Uterus (tissue), 4 donors: ENCODE results near the gene MGARP. TPM values are rescaled to one million over a fixed set of nuclear protein-coding genes. Genes with fewer than 3 reads are reported as not detected.

ENCODE experiments used
- DNase-seq, 2 donors: peaks; one replicate each; pipeline ENCODE4 v3.0.0-alpha.2; 2019 to 2020
- H3K27ac ChIP-seq, 2 donors: fragments of 200-600 bp; sonication (generic); 1 replicate in 1 of 2; 2 replicates in 1 of 2; pipeline ENCODE4 v1.5.1; 2016 to 2018
- H3K27me3 ChIP-seq, 2 donors: fragments of 200-600 bp; sonication (generic); one replicate each; pipeline ENCODE4 v1.5.1; 2018 to 2019; ENCODE audit warnings: control low read depth in 1 of 2
- H3K36me3 ChIP-seq, 2 donors: fragments of 200-600 bp; sonication (generic); one replicate each; pipeline ENCODE4 v1.5.1; 2019; ENCODE audit warnings: control low read depth in 1 of 2
- H3K4me1 ChIP-seq, 2 donors: fragments of 200-600 bp; sonication (generic); one replicate each; pipeline ENCODE4 v1.5.1; 2018 to 2019; ENCODE audit warnings: control low read depth in 1 of 2
- H3K4me3 ChIP-seq, 2 donors: fragments of 200-600 bp; sonication (generic); 1 replicate in 1 of 2; 2 replicates in 1 of 2; pipeline ENCODE4 v1.5.1; 2018 to 2019; ENCODE audit warnings: mild to moderate bottlenecking in 1 of 2
- H3K9me3 ChIP-seq, 2 donors: fragments of 200-600 bp; sonication (generic); one replicate each; pipeline ENCODE4 v1.5.1; 2019; ENCODE audit warnings: control low read depth in 1 of 2
- POLR2A ChIP-seq, 2 donors: fragments of 450-650 bp; IDR thresholded peaks; one replicate each; pipeline ENCODE4 v1.6.1; 2016; ENCODE audit warnings: antibody characterized with exemption in 2 of 2, mild to moderate bottlenecking in 1 of 2, moderate library complexity in 1 of 2
- intact Hi-C: fragments of 100-400 bp; cut with DNase I; formaldehyde crosslinking; loops from one replicate; pipeline ENCODE4 v1.15.1; 2023; ENCODE audit warnings: low total_unique reads
- total RNA-seq, 4 donors: library from RNA; depleted of rRNA in 3 of 4; stranded (reverse); fragments of >200 nt in 3 of 4; gene quantifications; one replicate each; pipeline versions ENCODE4 v1.1.0 to v1.2.4, GENCODE V29; 2014 to 2023
- TF ChIP-seq, protein P1 (sequence below), 4 experiments: fragments of 200-600 bp in 2 of 4; fragments of 450-650 bp in 2 of 4; sonication (generic) in 2 of 4; IDR thresholded peaks; one replicate each; pipeline ENCODE4 v1.5.1; 2016 to 2019; ENCODE audit warnings: antibody characterized with exemption in 4 of 4, mild to moderate bottlenecking in 2 of 4, moderate library complexity in 1 of 4
- donor health status: DM: yes; HTN: yes; CAD: no.

MGARP gene
- total RNA-seq, 4 donors from 2014 or later = 0.29 to 9.0 (median 3.2) TPM; not detected in 1

DNA sequence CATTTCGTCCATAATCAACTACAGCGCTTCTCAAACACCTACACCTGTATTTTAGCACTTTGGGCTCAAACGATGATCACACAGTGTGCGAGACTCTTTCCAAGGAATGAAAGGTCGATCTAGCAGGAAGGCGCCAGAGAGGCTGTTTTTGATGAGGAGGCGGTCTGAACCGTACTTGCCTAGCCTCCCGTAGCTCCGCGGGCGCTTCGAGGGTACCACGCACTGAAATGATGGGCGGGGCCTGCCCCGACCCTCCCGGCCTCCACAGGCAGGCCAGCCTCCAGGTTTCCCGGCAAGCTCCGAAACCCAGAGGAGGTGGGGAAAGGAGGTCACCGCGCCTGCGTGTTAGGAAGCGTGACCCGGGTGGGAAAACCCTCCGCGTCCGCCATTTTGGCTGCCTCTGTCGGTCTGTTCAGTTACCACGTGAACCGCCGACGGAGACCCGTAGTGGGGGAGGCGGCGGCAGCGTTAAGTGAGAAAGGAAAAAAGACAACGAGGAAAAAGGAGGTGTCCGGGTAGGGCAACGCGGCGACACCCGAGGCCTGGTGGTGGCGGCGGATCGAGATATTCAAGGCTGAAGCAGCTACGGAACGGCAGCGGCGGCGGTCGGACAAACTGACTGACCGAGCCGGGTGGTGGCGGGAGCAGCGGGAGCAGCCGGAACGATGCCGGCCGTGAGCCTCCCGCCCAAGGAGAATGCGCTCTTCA is 21.2 kb upstream of the MGARP start, which contains the start of gene NAA15:
Gene NAA15, plus strand, starts transcription at position 393 of the 708 bp plus-strand sequence. Its CDS starts 273 bp downstream, at position 666.
- TF ChIP-seq, protein P1, sequence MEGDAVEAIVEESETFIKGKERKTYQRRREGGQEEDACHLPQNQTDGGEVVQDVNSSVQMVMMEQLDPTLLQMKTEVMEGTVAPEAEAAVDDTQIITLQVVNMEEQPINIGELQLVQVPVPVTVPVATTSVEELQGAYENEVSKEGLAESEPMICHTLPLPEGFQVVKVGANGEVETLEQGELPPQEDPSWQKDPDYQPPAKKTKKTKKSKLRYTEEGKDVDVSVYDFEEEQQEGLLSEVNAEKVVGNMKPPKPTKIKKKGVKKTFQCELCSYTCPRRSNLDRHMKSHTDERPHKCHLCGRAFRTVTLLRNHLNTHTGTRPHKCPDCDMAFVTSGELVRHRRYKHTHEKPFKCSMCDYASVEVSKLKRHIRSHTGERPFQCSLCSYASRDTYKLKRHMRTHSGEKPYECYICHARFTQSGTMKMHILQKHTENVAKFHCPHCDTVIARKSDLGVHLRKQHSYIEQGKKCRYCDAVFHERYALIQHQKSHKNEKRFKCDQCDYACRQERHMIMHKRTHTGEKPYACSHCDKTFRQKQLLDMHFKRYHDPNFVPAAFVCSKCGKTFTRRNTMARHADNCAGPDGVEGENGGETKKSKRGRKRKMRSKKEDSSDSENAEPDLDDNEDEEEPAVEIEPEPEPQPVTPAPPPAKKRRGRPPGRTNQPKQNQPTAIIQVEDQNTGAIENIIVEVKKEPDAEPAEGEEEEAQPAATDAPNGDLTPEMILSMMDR (IDR thresholded peaks at IDR 0.05) = peak in 2 of 4 experiments; percentile 14 to 19
- TF ChIP-seq POLR2A (IDR thresholded peaks at IDR 0.05) = peak; percentile 73 to 83
- H3K27me3 ChIP-seq = no peaks in the 10 kb centered on the region
- H3K4me3 ChIP-seq = peak within 1 kb of the TSS; percentile 72 to 93
- H3K36me3 ChIP-seq = no peaks in the 10 kb centered on the region
- no peaks in the 10 kb centered on the region for H3K9me3 ChIP-seq
- H3K27ac ChIP-seq = peak within 1 kb of the TSS; percentile 89 to 94
- peaks cover 0 to 4% of the 10 kb centered on the region in 2 donors for H3K4me1 ChIP-seq
- DNase-seq = peak; percentile 97
- intact Hi-C loops = no loop called here

DNA sequence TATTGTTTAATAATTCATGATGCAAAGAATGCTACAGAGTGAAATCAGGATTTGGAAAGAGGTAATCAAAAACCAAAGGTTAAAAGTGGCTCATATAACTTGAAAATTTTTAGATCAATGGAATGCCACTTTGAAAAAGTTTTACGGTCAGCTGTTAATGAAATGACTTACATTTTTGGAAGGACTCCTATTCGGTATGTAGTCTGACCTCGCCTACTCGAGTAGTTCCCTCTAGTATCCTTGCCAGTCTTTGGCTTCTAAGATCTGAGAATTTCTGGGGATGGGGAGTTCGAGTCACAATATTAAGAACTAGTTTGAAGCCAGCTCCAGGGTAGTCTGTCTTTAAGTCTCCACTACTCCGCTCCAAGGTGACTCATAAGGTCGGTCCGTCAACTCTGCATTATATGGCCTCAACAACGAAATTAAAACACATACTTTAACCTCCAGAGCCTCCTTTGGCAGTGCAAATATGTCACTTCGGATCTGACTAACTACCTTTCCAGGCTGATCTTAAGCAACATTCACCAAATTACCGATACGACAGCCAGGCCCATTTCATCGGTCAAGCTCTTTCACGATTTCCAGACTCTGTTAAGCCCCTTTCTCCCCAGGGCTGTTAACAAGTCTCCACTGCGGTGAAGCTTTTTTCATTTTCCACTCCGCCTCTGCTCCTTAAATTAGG is 20.5 kb upstream of the MGARP start:
- peaks cover 0 to 4% of the 10 kb centered on the region in 2 donors for H3K4me1 ChIP-seq
- H3K4me3 ChIP-seq = peak overlapping the region; percentile 72 to 93
- DNase-seq = peak in 1 of 2 donors; percentile 26
- no peaks in the 10 kb centered on the region for H3K27me3 ChIP-seq
- H3K36me3 ChIP-seq = no peaks in the 10 kb centered on the region
- peak overlapping the region; percentile 89 to 94 for H3K27ac ChIP-seq
- no peak for TF ChIP-seq POLR2A (IDR thresholded peaks at IDR 0.05)
- TF ChIP-seq, protein P1 (IDR thresholded peaks at IDR 0.05) = no peak
- H3K9me3 ChIP-seq = no peaks in the 10 kb centered on the region
- intact Hi-C loops = no loop called here

DNA sequence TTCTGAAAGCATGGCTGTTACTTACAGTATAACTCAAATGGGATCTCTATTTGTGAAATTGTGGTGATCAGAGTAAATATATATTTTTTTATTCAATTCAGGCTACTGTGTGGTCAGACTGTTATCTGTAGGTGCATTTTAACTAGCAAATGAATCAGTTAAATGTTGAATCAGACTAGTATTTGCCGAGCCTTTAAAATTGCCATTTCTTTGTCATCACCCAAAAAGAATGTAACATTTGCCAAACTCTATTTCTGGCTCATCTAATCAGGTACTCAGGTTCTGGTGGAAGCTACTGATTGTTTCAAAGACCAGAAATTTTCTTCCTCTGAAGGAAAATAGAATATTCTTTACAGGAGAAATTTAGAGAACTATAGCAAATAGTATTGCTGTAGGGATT is 19.5 kb upstream of the MGARP start:
- Histone ChIP-seq H3K27me3 (no peaks in the 10 kb centered on the region), H3K9me3 (no peaks in the 10 kb centered on the region), H3K4me3 (no peak overlapping the region), H3K36me3 (no peaks in the 10 kb centered on the region), H3K4me1 (peaks cover 0 to 4% of the 10 kb centered on the region in 2 donors), H3K27ac (no peak overlapping the region)
- DNase-seq = no peak
- no peak for TF ChIP-seq POLR2A (IDR thresholded peaks at IDR 0.05)
- TF ChIP-seq, protein P1 (IDR thresholded peaks at IDR 0.05) = no peak
- intact Hi-C loops = loop anchor here (10.0 kb wide), 1 partner anchor 205 kb away; no protein-coding TSS in a partner anchor

DNA sequence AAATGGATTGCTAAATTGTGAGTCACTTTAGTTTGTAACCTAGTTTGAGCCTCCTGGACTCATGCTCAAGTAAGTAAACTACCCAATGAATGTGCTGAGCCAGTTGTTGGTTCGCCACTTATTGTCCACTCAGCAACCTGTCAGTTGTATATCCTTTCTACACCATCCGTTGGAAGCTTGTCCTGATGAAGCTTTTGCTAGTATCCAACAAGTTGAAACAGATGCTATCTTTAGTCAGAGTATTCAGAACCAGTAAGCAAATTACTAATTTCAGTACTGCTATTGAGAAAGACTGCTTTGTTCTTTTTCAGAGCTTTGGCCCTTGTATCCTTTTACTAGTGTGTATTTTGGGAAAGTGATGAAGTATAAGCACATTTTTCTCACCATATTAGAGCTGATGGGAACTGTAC is 17.0 kb upstream of the MGARP start:
- no peaks in the 10 kb centered on the region for H3K36me3 ChIP-seq
- TF ChIP-seq, protein P1 (IDR thresholded peaks at IDR 0.05) = no peak
- TF ChIP-seq POLR2A (IDR thresholded peaks at IDR 0.05) = no peak
- no peak for DNase-seq
- H3K4me3 ChIP-seq = no peak overlapping the region
- intact Hi-C loops = loop anchor here (10.0 kb wide), 1 partner anchor 202 kb away; no protein-coding TSS in a partner anchor
- H3K27ac ChIP-seq = no peak overlapping the region
- H3K9me3 ChIP-seq = no peaks in the 10 kb centered on the region
- H3K4me1 ChIP-seq = peaks cover 0 to 4% of the 10 kb centered on the region in 2 donors
- H3K27me3 ChIP-seq = no peaks in the 10 kb centered on the region

DNA sequence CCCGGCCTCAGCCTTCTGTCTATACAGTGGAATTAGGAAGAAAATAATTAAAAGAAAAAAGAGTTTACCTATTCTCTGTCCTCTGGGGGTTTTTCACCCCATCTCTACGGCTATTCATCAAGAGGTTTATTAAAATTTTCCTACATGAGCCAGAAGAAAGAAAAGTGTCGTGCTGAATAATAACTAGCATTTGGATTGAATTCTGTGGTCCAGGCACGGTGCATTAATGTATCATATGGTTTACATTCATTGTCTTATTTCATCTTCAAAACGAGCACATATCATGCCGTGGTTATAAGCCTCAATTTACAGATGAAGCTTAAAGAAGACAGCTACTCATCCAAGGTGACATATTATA is 15.9 kb upstream of the MGARP start:
- intact Hi-C loops = loop anchor here (10.0 kb wide), 1 partner anchor 201 kb away; no protein-coding TSS in a partner anchor
- H3K4me3 ChIP-seq = peak overlapping the region; percentile 71 to 84
- peak overlapping the region; percentile 84 to 87 for H3K27ac ChIP-seq
- no peak for DNase-seq
- H3K4me1 ChIP-seq = peaks cover 0 to 4% of the 10 kb centered on the region in 2 donors
- H3K27me3 ChIP-seq = no peaks in the 10 kb centered on the region
- no peak for TF ChIP-seq POLR2A (IDR thresholded peaks at IDR 0.05)
- no peaks in the 10 kb centered on the region for H3K36me3 ChIP-seq
- H3K9me3 ChIP-seq = no peaks in the 10 kb centered on the region
